GM21529 (cell line): ENCODE data around the gene BASP1.
"Not testable (repeated sequence)": the region's sequence is repeated elsewhere in the genome, so short reads cannot be mapped to it uniquely, and the experiment has no call there.

Source experiments
- ATAC-seq: cut with Tn5 transposase; IDR thresholded peaks from one replicate; pipeline ENCODE4 v1.9.1; 2021; ENCODE audit not compliant: unreplicated experiment

Gene BASP1

DNA sequence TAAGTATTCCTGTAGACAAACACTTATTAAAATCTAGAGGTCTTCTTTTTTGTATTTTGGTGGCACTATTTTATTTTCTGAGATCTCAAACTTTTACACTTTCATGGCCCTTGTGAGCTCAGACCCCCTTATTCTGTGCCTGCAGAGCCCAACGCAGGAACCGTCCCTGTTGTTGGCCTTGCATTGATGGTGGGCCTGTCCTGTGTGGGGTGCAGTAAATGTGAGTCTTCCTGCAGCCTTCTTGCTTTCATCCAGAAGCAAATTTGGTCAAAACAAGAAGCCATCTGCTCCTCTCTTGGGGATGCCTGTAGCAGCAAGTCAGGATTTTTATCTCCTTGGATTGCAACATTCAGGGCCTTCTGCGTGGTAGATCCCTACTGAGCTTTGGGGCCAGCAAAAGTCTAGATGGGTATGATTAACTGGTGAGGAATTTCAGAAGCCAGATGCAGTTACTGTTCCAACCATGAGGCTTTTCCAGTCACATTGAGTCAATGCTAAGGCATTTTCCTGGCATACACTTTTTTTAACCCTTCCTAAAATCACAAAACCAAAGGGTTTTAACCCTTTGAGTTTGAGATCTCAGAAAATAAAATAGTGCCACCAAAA lies 31.7 kb downstream of the BASP1 start:
- ATAC-seq = no peak

DNA sequence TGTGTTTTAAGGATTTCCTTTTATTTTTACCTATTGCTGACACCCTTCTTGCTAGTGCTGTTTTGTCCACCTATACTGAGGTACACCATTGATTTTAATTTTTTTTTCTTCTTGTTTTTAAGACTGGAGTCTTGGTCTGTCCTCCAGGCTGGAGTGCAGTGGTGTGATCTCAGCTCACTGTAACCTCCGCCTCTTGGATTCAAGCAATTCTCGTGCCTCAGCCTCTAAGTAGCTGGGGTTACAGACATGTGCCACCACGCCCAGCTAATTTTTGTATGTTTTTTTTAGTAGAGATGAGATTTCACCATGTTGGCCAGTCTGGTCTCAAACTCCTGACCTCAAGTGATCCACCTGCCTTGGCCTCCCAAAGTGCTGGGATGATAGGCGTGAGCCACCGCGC lies 32.4 kb downstream of the BASP1 start:
- ATAC-seq = not testable (repeated sequence)

DNA sequence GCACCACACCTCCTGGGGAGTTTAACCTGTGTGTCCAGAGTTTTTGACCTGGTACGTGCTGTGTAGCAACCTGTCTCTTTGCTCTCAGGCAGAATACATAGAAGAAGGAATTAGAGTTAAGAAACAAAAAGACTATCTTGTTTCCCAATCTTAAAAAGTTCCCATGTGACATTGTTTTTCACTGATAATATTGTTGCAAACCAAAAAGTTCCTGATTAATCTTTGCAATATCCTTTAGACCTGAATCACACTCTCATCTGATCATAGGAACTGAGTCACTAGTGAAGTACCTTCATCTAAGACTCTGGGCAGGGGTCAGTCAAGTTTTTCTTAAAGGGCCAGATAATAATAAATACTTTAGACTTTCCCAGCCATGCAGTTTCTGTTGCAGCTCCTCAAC lies 35.1 kb downstream of the BASP1 start:
- no peak for ATAC-seq

DNA sequence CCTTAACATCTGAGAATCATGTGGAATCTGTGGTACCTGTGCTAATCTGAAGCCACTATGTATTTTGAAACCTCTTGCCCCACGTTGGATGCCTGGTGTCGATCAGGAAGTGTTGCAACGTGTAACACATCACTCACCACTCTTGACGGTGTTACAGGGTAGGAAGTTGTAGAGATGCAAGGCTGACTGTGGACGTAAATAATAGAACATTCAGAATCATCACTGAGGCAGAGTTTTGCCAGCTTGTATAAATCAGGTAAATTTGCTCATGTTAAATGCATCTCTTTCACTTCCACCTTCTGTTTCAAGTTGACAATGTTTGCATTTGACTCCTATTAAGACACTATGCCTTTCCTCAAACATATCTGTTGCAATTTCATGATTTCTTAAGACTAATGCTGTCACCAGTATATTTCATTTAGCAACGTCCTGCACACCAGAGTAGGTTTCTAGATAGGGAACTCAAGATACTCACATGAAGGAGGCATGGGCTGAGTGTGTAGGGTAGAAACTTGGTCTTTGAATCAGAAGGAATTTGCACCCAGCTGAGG lies 38.1 kb downstream of the BASP1 start:
- ATAC-seq = peak; percentile 57

DNA sequence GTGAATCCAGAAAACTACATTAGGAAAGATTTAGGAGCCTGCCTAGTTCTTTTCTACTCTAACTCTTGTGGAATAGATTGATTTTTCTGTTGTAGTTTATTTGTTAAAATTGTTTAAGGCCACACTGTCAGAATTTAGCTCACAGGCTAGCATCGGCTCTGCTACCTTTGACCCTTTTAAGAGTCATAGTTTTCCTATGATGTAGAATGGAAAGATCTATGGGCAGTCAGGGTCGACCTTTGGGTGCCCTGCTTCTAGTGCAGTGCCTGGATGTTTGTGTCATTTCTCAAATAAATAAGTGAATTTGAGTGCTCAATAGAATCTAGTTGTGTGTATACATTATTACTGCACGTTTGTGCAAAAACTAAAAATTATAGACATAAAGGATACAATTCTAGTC lies 38.7 kb downstream of the BASP1 start:
- ATAC-seq = no peak

DNA sequence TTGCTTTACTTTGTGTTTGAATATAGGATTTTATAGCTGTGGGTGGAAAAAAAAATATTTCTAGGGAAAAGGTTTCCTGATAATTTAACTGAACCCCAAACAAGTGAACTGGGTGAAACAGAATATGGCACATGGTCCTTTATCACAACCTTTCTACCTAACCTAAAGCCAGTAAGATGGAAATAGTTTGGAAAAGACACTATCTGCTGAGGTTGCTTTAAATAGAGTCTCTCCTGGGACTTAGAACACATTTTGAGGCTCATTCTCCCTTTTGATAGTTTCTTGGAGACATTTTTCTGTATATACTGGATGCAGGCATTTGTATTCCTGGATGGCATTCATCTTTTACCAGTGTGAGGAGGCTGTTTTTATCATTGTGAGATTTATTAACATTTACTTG lies 39.4 kb downstream of the BASP1 start:
- no peak for ATAC-seq

DNA sequence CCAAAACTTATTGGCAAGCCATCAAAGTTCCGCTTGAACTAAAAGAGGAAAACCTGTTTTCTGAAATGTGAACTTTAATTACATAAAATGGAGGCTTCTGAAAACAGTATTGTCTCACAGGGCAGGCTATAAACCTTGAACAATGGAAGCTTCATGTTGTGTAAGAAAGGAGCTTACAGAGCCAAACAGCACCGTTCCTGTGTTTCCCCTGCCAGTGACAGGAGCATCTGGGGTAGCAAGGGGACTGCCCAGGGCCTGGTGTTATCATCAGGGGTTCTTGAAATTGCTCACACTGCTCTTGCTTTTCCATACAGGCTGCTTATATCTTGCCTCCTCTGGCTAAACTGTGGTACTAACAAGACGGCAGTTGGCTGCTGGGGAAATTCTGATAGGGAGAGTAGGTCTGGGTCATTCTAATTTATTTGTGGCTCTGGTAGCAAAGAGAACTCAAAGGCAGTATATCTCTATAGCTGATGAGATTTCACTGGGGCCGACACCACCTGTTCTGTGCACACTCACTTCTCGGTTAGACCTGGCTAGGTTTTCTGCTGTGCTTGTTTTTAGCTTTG lies 40.4 kb downstream of the BASP1 start:
- ATAC-seq = peak; percentile 73

DNA sequence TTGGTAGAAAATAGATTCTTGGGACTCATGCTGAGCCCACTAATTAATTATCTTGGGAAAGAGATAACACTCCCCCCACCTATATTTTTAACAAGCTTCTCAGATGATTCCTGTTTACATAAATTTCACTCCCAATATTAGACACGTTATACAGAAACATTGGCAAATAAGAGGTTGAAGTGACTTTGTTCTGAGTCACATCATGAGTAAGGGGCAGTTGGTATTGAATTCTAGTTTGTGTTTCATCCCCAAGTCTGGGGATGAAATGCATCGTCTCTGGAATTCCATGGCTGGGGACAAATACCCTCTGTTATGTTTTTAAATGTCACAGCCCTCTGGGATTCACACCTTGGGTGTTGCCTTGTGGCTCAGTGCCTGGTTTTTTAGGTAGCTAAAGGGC lies 41.0 kb downstream of the BASP1 start:
- ATAC-seq = no peak

DNA sequence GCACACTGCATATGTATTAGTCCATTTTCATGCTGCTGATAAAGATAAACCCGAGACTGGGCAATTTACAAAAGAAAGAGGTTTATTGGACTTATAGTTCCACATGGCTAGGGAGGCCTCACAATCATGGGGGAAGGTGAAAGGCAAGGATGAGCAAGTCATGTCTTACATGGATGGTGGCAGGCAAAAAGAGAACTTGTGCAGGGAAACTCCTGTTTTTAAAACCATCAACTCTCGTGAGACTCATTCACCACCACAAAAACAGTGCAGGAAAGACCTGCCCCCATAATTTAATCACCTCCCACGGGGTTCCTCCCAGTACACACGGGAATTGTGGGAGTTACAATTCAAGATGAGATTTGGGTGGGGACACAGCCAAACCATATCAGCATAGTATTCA lies 41.6 kb downstream of the BASP1 start:
- not testable (repeated sequence) for ATAC-seq

DNA sequence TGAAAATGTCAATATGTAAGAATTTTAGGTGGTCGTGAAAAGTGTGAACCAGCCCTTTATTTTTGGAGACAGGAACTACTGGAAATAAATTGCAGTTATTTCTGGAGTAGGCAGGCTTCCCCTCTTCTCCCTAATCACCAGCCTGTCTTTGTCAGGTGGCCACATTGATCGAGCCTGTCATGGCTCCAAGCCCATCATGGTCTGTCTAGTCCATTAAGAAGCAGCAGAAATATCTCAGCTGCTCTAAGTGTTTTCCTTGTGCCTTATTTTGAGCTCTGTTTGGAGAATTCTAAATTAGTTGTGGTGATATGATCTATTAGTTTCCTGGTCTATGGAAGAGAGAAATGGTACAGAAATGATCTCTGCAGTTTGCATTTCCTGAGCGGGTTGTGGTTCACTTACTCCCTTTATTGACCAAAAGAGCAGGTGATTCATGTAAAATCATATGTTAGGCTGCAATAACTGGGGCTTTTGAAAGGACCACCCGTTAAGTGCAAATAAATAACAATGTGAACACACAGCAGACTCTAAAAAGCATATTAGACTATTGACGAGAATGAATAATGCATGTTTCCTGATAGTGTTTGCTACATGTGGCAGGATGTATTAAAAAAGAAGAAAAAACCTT lies 42.3 kb downstream of the BASP1 start:
- no peak for ATAC-seq

DNA sequence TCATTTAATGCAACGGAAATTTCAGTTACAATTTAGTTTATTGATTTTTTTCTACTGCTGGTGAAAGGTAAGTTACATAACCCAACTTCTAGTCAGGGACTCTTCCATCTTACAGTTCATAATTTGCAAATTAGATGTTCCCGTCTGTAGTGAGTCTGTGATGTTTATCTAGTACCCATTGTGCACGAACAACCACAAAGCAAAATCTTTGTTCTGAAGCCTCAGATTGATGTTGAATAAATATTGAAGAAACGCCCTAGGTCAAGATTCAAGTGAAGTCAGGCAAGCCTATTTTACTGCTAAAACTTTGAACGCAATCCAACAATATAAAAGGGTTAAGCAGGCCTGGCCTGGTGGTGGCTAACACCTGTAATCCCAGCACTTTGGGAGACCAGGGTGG lies 43.1 kb downstream of the BASP1 start:
- ATAC-seq = no peak

DNA sequence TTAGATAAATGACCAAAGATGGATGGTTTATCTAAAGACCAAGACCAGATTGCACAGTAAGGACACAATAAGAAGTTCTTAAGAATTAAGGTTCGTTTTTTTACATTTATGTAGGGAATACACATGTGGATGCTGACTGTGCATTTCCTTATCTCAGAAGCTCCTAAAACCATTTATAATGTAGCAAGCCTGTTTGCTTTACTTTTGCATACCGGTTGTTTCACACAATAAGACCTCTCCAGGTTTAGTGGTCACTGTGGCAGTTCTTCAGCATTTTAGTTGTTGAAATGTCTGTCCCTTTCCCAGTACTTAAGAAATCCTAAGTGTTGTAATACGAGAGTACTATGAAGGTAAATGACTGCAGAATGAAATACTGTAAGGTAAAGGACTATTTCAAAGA lies 43.6 kb downstream of the BASP1 start:
- ATAC-seq = no peak

DNA sequence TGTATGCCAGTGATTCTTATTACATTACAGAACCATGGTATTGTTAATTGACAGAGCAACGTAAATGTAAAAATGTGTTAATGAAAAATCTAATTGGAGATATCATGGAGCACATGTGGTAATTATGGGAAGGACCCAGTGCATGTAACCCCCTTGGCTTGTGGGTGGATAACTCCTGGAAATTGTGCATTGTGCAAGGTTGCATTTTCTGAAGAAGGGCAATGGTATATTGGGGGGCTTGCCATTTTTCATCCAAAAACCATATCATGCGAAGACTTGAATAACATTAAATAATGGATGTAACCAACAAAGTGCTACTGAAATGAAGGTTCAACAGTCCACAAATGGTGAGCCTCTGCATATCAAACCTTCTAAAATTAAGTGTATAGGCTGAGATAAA lies 47.6 kb downstream of the BASP1 start:
- ATAC-seq = no peak

DNA sequence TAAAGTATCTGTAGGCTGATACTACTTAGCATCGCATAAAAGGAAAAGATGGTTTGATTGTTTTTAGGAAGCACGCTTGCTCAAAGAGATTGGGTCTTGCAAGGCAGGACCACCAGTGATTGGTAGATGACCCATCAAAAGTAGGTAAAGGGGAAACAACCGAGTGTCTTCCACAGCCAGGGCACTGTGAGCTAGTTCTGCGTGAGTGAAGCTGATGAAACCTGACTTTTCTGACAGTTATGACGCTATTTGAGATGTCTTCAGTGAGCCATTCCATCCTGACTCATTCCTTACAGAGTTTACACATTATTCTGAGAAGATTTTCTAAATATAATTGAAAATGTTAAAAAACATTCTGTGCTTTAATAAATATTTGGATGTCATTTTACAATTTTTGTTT lies 49.7 kb downstream of the BASP1 start:
- peak; percentile 72 for ATAC-seq

DNA sequence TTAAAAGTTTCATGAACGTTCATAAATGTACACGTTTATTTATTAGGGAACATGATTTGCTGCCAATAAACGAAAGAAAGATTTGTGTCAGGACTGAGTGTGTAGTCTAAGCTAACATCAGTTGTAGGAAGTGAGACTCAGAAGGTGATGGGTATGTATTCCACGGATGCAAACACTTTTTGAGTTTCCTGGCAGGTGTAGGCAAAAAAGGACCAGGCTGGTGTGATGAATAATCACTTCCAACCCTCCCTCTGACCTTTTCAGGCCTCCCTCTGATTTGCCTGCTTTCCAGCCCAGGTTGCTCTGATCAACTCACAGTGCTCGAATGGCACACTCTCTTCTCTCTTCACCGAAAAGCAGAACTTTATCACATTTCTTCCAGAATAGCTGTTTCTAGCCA lies 51.8 kb downstream of the BASP1 start:
- peak; percentile 70 for ATAC-seq

DNA sequence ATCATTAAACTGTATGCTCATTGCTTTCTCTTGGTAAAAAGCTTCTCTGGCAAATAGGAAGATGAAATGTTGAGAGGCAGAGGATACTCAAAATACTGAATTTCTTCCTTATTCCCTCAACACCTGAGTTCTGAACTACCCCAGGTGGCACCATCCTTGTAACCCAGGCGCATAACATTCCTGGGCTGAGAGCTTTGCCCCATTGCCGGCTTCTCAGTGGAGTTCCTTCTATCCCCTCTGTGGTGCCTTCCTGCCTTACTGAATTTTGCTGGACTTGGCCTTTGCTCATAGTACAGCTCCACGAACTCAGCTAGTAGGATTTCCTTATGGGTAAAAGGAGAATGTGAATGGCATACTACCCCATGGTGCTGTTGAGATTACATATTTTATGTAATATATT lies 54.7 kb downstream of the BASP1 start:
- no peak for ATAC-seq

DNA sequence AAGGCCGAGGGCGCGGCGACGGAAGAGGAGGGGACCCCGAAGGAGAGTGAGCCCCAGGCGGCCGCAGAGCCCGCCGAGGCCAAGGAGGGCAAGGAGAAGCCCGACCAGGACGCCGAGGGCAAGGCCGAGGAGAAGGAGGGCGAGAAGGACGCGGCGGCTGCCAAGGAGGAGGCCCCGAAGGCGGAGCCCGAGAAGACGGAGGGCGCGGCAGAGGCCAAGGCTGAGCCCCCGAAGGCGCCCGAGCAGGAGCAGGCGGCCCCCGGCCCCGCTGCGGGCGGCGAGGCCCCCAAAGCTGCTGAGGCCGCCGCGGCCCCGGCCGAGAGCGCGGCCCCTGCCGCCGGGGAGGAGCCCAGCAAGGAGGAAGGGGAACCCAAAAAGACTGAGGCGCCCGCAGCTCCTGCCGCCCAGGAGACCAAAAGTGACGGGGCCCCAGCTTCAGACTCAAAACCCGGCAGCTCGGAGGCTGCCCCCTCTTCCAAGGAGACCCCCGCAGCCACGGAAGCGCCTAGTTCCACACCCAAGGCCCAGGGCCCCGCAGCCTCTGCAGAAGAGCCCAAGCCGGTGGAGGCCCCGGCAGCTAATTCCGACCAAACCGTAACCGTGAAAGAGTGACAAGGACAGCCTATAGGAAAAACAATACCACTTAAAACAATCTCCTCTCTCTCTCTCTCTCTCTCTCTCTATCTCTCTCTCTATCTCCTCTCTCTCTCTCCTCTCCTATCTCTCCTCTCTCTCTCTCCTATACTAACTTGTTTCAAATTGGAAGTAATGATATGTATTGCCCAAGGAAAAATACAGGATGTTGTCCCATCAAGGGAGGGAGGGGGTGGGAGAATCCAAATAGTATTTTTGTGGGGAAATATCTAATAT lies 58.1 kb downstream of the BASP1 start:
- ATAC-seq = no peak

DNA sequence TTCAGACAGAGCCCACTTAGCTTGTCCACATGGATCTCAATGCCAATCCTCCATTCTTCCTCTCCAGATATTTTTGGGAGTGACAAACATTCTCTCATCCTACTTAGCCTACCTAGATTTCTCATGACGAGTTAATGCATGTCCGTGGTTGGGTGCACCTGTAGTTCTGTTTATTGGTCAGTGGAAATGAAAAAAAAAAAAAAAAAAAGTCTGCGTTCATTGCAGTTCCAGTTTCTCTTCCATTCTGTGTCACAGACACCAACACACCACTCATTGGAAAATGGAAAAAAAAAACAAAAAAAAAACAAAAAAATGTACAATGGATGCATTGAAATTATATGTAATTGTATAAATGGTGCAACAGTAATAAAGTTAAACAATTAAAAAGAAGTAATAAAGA lies 59.0 kb downstream of the BASP1 start:
- ATAC-seq = peak; percentile 69

DNA sequence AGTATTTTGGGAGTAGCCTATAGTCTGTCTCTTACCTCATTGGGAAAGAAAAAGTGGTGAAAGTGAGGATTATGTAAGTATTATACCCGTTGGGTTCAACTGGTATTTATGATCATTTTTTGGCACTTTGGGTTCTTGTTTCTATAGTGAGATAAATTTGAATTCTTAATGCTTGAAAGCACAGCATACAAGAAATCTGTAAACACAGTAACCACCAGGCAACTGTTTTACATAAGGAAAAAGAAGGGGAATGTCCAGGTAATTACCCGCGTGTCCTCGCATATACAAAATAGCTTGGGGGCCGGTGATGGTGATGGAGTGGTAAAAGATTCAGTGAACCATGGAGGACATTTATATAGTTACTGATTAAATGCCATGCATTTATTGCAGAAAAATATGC lies 60.5 kb downstream of the BASP1 start:
- ATAC-seq = peak; percentile 25

DNA sequence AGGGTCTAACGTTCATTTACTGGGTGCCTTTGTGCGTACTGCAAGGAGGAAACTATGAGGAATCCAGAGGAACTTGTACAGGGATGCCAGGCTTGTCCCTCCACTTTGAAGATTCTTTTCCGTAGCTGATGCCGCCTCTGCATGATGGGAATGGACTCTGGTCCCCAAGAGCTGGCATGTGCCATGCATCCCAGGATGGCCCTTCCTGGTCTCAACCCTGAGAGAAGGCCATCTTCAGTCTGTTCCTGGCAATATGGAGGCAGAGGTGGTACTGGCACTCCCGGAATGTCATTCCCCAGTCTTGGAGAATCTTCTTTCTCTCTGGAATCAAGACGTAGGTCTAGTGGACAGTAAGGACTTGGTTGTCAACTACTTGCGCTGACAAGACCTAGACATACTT lies 61.5 kb downstream of the BASP1 start:
- ATAC-seq = no peak

DNA sequence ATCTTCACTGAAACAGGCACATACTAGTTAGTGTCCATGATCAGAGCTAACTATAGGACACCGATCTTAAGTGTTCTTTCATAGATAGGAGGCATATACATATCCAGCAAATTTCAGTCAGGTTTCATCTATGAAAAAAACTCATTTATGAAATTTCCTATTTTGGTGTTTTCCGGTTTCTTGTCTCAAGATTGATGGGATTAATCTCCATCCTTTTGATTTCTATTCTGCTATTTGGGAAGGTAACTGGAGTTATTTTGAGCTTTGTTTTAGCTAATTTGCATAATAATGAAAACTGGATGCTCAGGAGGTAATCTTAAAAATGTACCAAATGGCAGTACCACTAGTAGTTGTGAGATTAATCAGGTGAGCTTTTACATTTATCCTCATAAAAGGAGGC lies 62.1 kb downstream of the BASP1 start:
- ATAC-seq = no peak
